GM19240 (cell line): ENCODE measurements around the gene TSPAN9.

Experiments used
- DNase-seq: peaks from one replicate; pipeline ENCODE4 v3.0.0; 2011; ENCODE audit warnings: low spot score; ENCODE audit not compliant: insufficient read length

Gene TSPAN9

DNA sequence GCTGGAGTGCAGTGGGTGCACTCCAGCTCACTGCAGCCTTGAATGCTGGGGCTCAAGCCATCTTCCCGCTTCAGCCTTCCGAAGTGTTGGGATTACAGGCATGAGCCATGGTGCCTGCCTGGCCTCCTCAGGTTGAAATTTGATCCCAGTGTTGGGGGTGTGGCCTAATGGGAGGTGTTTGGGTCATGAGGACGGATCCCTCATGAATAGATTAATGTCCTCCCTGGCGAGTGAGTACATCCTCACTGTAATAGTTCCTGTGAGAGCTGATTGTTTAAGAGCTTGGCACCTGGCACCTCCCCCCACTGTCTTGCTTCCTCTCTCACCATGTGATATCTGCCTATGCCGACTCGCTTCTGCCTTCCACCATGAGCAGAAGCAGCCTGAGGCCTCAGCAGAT is 84.7 kb downstream of the TSPAN9 start:
- DNase-seq: no peak

DNA sequence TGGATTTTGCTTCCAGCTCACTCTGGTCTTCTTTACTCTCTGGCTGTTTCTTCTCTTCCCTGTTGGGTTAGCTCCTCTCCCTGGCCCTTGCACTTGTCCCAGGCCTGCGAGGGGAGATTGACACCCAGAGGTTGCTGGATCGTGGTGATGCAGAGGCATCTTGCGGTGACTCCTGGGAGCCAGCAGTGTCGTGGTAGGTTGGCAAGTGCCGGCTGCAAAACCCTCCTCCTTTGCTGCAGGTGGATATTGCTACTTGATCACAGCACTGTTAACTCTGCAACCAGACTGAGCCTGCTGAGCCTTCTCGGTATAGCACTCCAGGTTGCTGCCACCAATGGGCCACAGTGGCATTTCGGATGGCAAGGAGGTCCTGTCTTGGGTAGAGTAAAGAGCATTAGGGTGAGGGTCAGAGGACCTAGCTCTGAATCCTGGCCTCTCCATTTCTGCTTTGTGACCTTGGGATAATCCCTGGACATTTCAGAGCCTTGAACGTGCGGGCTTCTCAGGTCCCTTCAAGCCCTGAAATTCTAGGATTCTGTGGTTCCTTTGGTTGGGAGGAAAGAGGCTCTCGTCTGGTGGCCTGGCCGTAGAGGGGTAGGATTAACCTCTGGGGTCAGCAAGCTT is 87.4 kb downstream of the TSPAN9 start:
- no peak for DNase-seq

DNA sequence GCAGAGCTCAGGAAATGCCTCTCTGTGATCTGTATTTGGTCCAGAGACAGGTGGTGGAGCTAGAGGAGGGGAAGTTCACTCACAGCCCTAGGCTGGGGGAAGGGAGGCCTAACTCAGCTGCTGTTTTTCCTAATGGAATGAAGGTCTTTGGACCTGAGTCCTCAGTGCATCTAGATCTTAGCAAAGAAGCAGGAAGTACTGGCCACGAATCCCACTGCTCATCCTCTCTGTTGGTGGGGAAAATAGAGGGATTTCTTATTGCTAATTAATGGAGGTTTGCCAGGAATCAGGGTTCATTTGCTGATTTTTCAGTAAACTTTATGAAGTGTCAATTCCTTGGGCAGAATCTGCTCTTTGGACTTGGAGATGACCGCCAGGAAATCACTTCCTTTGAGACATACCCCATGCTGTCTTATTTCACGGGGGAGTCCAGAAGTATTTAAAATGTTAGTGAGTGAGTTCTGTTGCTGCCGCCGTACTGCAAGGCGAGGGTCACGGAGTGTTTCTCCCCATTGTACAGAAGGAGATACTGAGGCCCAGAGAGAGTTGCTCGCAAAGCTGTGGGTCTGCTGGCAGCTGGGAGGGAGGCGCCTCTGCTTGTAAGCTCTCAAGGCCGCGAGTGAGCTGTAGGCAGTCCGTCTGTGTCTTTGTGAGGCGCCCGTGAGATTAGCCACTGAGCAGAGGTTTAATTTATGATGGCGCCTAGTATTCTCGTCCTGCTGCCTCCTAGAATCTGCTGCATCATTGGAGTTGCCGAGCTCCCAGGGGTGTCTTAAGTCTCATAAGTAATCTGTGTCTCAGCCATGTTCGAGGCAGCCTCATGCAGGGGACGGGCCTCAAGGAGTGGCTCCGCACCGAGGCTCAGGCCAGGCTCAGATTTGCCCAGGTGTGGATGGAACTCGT is 88.2 kb downstream of the TSPAN9 start:
- DNase-seq: no peak

DNA sequence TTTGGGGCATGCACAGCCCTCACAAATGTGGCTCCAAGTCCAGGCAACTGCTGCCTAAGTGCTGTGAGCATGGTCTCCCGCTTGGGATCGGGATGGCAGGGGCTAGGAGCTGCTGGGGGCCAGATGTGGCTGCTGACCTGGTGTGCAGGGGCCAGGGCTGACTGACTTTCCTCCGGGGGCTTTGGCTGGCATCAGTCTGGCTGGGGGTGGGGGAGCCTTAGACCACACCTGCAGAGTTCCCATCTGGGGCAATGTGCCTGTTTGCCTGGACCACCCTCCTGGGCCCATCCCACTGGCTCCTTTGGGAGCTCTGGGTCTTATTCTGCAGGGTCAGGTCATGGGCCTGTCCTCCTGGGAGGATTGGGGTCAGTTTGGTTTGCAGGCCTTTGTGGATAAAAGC is 90.5 kb downstream of the TSPAN9 start:
- DNase-seq: no peak

DNA sequence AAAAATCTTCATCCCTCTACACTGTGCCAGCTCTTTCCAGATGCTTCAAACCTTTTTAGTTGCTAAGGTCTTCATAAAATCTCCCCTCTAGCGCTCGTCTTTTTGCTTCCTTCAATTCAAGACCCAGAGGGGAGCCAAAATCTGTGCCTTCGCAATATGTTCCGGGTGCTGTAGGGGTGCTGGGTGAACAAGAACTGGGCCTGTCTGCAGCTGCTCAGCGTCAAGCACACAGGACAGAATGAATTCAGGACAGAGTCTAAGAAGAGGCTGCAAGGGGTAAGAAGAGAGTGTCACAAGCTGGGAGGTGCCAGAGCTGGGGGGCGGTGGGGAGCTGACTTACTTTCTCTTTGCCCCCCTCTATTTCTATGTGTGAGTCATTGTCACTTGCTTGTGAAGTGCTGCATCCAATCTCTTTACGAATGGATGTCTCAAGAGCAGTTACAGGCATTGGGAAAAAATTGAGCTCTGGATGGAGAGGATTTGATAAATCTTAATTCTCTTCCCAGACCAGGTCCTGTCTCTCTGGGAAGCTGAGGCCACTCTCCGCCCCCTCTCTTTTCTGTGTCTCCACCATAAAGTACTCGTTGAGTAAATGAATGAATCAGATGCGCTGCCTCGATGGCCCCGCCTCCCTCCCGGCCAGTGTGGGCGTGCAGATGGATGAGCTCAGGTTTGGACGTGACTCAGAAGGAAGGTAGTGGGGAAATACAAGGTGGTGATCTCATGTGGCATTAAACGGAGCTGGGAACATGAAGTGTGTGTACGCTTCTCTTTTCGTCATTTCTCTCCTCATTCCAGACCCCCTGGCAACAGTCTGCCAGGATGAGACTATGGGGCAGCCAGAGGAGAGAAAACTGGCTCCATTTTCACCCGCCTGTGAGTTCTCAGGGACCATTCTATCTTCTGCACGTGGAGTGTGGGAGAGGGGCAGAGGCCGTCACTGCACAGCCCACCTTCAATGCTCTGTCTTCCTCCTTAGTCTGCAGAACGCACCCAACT is 91.3 kb downstream of the TSPAN9 start:
- DNase-seq: no peak

DNA sequence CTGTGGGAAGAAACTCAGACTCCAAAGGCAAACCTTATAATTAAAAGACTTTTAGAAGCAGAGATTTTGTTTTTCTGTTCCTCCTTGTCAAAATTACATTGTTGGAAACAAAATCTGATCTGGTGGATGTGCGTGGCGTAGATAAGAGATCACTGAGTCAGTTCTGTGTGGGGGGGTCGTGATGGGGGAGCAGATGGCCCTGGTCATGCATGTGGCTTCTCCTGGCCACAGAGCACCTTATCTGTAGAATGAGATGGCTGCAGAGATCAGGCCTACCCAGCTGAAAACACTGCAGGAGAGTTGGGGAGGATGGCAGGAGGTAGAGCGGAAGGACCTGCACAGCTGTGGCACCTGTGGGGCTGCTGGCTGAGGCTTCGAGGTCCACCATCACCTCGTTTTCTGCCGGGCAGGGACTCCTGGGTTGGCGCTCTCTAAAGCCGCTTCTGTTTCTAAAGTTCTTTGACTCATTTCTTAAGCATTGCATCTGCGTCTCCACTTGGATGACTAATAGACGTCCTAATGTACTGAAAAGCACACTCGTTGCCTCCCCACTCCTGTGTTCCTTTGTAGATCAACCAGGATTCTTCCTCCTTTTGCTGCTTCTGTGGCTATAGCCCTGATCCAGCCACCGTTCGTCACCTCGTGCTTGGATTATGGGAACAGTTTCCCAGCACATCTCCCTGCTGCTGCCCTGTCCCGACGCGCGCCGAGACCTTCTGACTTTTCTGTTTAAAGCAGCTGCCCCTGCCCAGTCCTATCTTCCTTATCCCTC is 93.4 kb downstream of the TSPAN9 start:
- no peak for DNase-seq

DNA sequence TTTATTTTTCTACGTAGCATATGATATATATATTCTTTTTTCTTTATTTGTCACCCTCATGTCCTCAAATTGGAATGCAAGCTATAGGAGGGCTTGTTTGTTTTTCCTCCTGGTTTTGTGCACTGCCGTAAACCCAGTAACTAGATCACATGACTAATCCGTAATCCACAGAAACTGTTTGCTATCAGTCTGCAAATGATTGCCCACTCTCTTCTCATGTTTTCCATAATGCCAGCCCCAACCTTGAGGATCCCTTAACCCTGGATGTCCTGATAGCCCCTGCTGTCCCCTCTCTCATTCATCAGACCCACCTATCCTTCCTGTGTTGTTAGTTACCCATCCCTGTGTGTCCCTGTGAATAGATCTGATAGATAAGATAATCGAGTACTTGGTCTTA is 94.0 kb downstream of the TSPAN9 start:
- no peak for DNase-seq

DNA sequence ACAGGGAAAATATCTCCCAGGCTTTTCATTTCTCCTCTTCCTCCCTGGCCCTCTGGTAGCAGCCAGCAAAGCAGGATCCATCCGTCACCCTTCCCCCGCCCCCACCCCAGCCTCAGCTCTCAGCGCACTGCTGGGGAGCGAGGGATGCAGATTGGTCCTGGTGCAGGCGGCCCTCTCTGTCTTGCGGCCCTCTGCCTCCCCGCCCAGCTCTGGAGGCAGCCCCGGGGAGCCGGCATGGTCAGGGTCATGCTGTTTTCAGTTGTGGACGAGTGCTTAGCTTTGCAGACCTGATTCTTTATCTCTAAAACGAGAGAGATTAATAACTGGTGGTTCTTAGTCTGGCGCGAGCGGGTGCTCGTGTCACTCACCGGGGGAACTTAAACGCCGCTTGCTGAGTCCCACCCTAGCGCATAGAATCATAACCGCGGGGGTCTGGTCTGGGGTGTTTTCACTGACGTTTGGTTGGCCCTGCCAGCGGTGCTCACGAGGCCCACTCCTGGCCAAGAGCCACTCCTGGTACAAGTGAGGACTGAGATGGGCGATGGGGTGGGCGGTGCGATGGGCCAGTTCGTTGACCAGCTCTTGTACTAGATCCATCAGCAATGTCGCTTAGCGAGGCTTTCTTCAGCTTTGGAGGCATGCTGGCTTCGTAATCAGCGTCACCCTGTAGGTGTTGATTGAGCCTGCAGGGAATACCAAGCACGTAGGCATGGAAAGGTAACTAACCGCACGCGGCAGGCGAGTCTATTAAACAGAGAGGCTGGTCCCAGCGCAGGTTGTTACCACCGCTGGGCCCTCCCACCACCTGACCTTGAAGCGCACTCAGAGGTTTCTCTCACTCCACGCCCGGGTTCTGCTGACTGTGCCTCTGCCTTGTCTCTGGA is 95.2 kb downstream of the TSPAN9 start:
- DNase-seq: no peak

DNA sequence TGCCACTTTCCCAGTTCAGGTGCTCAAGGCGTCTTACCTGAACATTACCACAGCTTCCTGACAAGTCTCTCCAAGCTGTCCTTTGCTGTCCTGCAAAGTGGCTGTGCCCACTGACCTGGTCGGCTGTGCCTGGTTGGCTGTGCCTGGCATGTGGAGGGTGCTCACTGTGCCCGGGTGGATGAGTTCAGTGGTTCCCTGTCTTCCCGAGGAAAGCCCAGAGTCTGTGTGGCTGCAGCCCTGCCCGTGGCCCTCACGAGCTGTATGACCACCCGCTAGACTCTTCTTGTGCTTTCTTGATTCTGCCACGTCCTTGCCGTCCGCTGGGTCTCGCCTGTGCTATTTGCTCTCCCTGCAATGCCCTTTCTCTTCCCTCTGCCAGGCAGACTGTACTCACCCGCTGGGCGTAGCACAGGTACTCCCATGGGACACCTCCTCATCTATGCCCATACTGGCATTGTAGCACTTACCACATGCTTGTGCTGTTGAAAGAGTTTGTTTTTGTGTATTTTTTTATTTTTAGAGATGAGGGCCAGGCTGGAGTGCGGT is 95.9 kb downstream of the TSPAN9 start:
- DNase-seq: no peak

DNA sequence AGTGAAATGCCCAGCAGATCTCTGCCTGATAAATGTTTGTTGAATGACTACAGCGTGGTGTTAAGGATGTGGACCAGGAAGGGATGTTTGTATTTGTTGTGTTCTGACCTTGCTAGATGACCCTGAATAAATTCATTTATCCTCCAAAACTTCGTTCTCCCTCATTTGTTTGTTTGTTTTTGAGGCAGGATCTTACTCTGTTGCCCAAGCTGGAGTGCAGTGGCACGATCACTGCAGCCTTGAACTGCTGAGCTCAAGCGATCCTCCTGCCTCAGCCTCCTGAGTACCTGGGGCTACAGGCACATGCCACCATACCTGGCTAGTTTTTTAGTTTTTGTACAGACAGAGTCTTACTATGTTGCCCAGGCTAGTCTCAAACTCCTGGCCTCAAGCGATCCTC is 96.7 kb downstream of the TSPAN9 start:
- no peak for DNase-seq

DNA sequence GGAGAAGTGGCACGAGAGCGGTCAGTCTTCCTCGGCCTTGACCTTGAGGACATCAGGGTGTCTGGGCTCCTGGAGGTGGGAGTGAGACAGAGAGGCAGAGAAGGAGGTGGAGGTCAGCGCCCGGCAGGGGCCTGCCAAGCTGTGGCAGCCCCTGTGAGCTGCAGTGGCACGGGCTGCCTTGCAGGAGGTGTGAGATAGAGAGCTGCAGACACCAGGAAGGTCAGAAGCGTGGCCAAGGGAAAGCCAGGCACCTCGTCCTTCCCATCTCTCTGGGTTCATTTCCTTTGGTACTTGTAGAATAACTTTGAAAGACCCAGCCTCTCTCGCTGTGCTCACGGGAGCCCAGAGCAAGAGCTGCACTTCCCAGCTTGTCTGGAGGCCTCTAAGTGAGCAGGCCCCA is 98.1 kb downstream of the TSPAN9 start:
- DNase-seq: no peak

DNA sequence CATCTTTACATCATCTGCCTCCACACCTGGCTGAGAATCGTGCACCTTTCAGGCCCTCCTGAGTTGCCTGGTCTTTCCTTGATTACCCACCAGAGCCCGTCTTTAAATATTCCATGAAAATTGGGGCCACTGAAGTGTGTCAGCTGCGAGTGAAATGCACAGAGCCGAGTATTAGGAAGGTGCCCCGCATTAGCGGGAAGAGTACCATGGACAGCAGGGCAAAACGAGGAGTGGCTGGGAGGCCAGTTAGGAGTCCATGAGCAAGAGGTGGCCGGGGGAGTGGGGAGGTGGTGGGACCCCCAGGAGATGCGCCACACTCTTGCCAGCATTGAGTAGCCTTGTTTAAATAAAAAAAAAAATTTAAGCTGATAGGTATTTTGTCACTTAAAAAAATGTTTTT is 99.6 kb downstream of the TSPAN9 start:
- DNase-seq: no peak

DNA sequence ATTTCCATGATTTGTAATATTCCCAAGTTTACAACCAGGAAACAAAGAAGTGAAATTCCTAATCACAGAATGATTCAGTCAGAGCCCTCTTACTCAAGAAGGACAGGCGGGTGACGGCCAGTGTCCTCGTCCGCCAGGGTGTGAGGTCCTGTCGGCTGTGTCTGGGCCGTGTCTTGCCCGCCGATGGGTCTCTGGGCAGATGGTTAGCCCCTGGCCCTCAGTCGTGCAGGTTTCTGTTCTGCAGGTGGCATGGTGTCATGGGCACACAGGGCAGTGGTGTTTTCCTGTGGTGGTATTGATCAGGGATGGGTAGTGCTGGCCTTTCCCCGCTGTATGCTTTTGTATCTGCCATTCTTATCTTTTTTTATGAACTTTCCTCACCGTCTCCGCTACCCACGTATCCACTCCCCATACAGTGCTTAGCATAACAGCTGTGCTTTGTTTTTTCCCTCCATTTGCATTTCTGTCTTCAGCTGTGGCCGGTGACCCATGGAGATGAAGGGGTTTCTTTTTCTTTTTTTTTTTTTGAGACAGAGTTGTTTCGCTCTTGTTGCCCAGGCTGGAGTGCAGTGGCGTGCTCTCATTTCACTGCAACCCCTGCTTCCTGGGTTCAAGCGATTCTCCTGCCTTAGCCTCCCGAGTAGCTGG is 100.7 kb downstream of the TSPAN9 start:
- DNase-seq: no peak

DNA sequence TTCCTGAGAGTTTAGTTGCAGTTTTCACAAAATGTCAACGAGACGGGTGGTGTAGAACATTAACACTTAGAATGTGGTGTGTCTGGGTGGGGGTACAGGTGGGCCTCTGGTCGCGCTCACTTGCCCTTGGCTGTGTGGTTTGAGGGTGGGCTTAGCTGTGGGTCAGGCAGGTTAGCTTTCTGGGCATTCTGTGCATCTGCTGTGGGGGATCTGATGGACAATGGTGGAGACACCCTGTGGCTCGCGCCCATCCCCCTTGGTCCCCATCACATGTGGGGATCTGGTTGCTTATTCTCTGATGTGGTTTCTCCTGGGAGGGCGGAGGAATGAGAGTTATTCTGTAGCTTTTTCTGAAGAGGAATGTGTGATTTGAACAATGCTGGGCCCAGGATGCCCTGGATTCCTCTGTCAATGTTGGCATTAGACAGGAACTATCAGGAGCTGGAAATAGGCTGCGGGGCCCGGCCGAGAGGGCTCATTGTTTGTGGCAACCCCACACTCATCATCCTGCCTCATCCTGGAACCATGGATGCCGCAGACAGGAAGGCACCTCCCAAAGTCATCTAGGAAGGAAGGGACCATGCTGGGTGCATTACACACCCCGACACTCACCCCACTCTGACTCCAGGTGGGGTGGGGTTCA is 101.6 kb downstream of the TSPAN9 start:
- no peak for DNase-seq

DNA sequence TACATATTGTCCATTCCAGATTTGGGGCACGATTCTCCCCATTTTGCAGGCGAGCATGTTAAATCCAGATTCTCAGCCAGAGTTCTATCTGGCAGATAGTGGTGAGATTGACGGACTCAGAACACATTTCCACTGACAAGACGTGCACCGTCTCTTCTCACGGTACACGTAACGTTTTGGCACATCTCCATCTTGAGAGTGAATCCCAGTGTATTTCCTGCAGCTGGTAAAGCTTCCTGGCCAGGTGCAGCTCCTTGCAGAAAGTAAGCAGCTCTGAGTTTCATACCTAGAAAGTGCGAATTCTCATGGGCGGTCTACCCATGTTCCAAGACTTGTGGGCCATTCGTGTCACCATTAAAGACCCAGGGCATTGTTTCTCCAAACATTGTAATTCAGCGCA is 102.6 kb downstream of the TSPAN9 start:
- DNase-seq: no peak

DNA sequence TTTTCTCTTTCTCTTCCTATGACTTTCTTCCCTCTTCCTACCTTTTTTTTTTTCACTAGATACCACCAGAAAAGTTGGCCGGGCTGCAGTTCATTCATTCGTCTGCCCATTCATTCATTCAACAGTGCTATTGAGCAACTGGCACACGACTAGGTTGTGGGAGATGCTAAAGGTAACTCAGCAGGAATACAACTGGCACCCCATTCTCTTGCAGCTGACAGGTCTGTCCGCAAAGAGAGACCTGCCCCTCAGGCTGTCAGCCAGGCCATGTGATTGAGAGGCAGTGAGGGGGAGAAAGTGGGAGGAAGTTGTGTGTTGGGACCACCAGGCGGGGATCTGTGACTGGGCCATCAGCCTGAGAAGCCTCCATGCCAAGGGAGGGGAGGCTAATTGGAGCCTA is 105.2 kb downstream of the TSPAN9 start:
- DNase-seq: no peak

DNA sequence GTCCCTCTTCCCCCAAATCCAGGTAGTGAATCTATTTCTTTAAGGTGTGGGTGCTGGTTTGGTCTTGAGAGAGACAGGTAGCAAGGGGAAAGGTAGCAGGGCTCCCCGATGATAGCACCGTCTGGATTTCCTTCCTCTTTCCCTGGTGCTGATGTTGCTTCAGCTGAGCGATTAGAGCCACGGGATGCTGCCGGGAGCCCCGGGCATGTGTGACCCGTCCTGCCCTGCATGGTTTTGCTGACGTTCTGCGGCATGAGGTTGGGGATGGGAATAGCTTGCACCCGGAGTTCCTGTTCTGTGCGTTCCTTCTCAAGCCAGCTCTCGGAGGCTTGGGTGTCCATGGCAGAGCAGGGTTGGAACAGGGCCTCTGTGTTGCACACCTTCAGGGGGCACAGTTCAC is 107.3 kb downstream of the TSPAN9 start:
- DNase-seq: no peak

DNA sequence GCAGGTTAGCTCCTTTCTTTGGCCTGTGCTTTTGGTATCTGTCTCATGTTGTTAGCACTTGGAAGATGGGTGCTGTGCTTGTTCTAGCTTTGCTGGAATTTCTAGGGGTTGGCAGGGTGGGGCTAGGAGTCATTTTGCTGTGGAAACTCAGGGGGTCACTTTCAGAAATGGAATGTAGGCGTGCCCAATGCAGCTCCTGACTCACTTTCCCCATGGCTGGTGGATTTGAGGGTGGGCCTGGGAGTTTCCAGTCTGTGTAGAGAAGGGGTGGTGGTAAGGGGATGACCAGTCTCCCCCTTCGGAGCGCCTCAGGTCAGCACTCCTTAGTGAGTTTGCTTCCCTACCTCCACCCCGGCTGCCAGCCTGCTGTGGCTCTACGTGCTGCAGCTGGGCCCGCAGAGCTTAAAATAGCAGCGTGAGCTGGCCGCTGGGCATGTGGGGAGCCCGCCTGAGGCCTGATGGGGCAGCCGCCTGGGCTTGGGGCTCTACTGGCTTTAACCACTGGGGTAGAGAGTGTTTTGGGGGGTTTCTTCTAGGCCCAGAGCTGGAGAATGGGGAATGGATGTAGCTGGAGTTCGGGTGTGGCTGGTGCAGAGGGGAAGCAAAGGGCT is 108.2 kb downstream of the TSPAN9 start:
- no peak for DNase-seq
